Non-pigmented ciliary epithelial cell (primary cell): ENCODE measurements around the gene TMEM167A.

Experiments used
- DNase-seq: peaks from one replicate; pipeline ENCODE4 v3.0.0-alpha.2; 2010; ENCODE audit warnings: low read depth

The TMEM167A gene

DNA sequence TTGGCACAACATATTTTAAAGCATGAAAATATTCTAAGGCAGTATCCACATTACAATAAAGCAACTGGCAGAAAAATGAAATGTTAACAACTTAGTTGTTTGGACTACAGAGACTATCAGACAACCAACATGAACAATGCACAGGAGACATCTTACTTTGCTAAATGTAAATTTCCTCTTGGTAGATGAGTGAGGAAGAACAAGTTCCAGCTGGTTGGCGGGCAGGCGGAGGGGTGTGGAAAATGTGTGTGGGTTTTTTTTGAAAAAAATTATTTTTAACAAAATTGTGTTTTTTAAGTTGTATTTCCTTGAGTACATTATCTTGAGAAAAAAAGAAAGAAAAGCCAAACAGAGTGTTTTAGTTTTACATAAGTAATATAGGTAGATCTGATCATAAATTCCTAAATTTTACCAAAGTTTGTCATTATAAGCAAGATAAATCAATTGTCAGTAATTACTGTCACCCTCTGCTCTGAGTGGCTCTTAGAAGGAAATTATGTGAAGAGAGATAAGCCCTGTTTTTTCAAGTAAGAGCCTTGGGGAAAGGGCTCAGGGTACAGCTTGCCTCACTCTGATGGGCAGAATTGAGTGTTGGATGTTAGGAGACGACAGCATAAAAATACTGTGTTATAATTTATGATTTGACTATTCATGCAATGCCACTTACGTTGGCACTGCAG, 42.5 kb downstream of the TMEM167A start:
- DNase-seq = no peak

- DNase-seq = no peak
Observed at GRCh38 chr5:83034036-83034435, 43.2 kb downstream of the TMEM167A start.

DNA sequence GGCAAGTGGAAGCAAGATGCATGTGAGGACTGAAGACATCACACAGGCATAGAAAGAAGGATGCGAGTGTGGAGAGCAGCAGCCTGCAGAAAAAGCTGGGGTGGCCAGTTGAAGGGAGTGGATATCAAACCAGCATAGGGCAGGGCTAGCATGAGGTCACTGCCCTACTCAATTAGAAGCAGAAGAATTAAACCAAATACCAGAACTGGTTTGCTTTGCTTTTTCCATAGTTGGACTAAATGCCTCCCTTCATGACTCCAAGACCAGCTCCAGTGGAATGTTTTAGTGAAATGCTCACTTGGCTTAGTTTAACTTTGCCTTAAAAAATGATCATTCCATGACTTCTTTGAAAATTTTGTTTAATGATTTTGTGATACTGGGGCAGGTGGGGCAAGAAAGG, 45.8 kb downstream of the TMEM167A start:
- no peak for DNase-seq

DNA sequence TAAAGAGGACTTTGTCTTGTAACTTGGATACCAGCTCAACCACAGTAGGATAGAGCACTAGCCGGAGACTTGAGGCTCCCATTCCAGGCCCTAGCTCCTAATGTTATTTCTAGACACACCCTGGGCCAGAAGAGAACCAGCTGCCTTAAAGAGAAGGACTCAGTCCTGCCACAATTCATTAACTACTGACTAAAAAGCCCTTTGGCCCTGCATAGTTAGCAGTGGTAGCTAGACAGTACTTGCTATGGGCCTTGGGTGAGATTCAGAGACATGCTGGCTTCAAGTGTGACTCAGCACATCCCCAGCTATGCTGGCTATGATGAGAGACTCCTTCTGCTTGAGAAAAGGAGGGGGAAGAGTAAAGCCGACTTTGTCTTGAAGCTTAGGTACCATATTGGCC, 47.3 kb downstream of the TMEM167A start:
- DNase-seq = peak; percentile 23

- no peak for DNase-seq
Observed at GRCh38 chr5:83026930-83027687, 50.1 kb downstream of the TMEM167A start.

DNA sequence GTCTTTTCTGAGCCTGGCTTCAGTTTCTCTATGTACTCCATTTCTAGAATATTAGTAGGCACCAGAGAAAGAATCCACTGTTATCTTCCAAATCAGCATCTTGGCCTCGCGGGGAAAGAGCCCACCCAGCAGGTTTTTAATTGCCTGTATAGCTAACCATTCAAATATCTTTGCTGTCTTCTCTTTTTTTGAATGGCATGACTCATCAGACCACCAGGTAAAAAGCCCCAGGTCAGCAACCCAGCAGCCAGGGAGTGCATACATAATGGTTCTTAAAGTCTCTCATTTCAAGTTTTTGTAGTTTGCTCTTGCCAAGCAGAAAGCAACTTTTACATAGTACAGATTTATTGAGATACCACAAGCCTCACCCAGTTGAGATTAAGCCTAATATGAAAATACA, 50.7 kb downstream of the TMEM167A start:
- DNase-seq = no peak

DNA sequence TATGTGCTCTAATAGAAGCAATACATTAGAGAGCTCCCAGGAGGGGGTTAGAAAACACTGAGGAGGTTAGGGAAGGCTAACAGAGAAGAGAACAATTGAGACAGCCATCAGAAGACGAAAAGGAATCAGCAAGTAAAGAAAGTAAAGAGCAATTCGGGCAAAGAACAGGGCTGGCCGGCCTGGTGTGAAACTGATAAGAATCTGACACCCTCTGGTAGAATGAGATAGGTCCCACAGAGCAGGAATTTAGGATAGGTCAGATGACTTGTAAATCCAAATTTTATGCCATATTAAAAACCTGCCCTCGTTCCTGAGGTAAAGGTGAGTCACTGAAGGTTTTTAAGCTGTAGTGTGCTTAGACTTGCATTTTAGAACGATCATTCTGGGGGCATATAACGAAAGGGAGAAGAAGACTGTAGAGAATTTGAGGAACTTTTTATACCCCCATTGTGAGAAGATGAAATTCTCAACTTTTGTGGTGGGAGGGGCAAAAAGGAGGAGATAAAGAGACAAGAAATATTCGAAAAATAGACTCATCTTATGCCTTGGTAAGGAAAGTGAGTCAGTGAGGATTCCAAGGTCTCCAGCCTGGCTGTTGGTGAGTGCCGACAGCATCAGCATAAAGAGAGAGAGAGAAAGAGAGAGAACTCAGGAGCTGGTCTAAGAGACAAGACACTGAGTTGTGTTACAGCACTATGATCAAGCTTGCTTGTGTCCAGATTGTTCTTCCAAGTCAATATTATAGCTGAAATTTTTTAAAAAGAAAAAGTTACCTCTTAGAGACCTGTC, 51.3 kb downstream of the TMEM167A start:
- no peak for DNase-seq

DNA sequence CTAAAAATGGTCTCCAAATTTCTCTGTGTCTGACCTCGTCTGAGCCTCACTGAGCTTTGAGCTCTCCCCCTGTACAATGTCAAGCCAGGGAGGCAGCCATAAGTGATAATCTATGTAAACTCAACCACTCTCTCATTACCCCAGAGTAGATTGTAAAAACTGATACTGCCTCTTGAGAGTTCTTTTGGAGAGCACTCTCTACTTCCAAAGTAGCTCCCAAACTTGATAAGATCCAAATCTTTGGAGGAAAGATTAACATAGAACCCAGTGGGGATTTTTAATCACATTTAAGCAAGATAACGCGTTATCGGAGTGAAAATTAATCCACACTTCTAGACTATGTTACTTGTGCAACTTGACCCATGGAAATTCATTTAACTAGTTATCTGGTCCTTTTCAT, 54.9 kb downstream of the TMEM167A start:
- DNase-seq = no peak

DNA sequence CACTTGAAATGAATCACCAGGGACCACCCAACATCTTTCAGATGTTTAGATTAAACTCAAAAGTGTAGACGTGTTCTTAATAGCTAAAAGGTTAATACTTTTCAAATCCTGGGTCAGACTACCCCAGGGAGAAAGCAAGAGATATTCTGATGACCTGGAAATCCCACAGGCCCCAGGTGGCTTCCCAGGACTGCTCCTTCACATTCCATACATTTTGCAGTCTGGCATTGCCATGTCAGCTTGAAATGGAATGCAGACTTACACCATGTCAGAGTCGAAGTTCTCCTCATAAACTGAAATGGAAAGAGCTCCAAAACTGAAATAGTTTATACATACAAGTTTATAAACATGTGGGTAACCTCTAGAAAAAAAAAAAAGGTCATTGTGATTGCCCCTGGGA, 61.5 kb downstream of the TMEM167A start:
- DNase-seq = no peak

GRCh38 chr5:83011985-83012384, 65.2 kb downstream of the TMEM167A start:
- DNase-seq = no peak

- no peak for DNase-seq
Observed at GRCh38 chr5:83009408-83009807, 67.8 kb downstream of the TMEM167A start.

DNA sequence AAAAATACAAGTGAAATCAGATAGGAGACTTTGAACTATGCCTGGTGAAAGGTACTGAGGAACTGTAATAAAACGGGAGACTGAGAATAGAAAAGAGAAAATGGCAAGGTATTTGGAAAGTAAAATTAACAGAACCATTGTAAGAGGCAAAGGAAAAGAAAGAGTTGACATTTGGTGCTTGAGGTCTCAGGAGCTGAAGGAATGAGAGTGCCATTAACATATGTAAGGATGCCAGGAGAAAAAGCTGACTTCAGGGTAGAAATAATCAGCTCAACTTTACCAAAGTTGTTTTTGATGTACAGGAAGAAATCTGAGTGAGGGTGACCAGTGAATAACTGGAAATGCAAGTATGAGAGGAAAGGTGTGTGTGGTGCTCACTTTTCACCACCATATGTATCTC, 69.4 kb downstream of the TMEM167A start:
- DNase-seq = no peak

- DNase-seq = no peak
Observed at GRCh38 chr5:83006683-83007283, 70.4 kb downstream of the TMEM167A start.

GRCh38 chr5:83003791-83004190, 73.4 kb downstream of the TMEM167A start:
- no peak for DNase-seq
